Activated CD4-positive, CD25-positive, alpha-beta regulatory T cell (primary cell): ENCODE measurements around the gene ZNF544.

Source experiments
- DNase-seq, 4 experiments: peaks; one replicate each; lab custom pipeline; 2025; lab: John Stamatoyannopoulos, UW

ZNF544 gene

DNA sequence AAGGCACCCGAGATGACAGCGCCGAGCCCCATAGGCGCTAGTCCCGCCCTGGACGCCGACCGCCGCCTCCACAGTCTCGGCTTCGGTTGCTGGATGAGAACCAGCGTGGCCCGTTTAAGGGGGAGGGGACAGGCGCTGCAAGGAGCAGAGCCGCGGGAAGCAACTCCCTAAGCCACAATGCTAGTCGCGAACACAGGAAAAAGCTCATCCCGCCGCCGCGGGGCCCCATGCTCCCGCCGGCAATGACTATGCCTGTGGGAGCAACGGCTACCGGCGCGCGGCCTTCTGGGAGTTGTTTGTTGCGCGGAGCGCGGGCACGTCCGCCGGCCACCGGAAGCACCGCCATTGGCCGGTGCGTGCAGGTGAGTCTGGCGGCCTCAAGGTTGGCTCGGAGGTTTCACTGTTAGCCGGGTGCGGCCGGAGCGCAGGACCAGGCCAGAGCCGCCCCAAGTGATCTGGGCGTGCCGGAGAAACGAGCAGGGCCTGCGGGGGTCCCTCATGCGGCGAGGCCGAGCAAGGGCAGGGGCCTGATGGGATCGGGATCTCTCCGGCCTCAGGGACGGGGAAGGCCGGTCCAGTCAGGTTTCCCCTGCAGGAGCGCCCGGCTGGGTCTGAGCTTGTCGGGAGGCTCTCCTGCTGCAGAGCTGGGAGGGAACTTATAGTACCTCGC lies at the start of gene ZNF544:
TSS of gene ZNF544 (plus strand) at position 330 of the 670 bp plus-strand sequence. CDS start 15,110 bp downstream, outside the sequence.
- DNase-seq = peak in 3 of 4 experiments; percentile 32 to 40 (median 36)

DNA sequence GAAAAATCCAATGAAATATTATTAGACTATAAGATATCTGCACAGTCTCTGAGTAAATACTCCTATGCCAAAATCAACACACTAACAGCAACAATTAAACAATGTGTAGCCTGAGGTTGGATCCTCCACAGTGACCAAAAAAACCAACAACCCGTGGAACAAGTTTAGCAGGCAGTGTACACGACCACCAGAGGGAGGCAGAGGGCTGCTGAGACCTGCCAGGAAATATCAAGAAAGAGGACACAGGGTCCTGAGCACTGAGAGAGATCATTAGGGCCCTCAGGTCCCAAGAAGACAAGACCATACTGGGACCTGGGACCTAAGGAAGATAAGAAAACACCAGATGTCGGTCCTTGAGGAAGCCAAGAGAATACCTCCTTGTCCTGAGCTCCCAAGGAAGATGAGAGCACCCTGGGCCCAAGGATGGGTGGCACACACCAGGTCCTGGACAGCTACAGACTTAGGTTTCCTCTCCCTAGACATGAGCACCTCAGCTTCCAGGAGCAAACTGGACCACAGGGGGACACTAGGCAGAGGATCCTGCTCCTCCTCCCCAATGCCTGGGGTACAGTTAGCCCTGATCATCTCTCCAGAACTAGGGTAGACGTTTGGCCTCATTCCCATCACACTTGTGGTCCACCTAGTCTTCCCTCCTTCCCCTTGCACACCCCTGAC lies 46.7 kb upstream of the ZNF544 start:
- peak; percentile 17 to 42 (median 38) for DNase-seq

- peak; percentile 69 to 84 (median 80) for DNase-seq
Observed at GRCh38 chr19:58182577-58182988, 46.1 kb upstream of the ZNF544 start.

DNA sequence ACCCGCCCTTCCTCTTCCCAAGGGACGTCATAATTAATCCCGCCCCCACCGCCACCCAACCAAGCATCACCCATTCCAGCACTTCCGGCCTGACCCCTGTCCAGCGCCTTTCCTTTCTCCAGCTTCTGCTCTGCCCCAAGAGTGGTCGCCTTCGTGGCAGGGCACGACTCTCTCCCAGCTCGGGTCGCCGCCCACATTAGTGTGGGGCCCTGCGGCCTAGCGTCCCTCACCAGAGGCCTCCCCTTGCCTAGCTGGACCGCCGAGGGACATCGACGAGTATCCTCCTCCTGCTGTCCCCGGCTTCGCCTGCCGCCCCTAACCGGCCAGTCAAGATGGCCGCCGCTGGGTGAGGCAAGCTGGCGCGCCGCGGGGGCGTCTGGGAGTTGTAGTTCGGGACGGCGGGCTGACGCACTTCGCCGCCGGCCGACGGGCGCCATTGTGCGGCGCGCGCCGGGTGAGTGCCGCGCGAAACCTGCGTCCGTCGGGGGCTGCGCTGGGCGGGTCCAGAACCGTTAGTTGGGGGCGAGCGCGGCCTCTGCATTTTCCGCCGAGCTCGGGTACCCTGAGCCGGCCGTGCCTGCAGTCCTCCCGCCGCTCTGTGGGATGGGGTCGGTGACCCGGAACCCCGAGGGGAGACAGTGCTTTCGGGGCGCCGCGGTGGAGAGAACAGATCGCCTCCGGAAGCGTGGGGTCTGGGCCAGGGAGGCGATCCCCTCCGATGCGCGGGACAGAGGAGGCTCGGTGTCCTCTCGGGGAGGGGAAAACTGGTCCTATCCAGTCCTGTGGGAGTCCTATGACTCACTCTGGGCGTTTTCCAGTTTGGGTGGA lies 45.5 kb upstream of the ZNF544 start, which contains the start of gene ZNF274:
TSS of gene ZNF274 (plus strand) at position 73 of the 828 bp plus-strand sequence. CDS start 905 bp downstream, outside the sequence.
- peak; percentile 84 to 93 (median 88) for DNase-seq

DNA sequence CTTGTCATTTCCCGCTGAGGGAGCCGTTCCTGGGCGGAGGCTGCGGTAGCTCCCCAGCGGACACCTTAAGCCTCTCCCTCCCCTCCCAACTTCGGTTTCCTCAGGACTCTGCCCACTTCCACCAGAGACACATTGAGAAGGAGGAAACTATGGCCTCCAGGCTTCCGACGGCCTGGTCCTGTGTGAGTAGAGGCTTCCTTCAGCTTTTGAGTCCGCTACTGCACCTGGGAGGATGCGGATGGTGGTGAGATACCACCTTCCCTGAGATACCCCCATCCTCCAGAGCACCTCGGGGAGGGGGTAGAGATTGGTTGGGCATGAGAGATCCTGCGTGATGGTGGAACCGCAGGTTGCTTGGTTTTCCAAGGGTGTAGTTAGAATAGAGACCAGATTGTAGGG lies 44.9 kb upstream of the ZNF544 start:
- DNase-seq = no peak

- no peak for DNase-seq
Observed at GRCh38 chr19:58196901-58197616, 31.7 kb upstream of the ZNF544 start.

GRCh38 chr19:58203814-58204475 lies 24.8 kb upstream of the ZNF544 start:
- DNase-seq = no peak

GRCh38 chr19:58204566-58204965 lies 24.1 kb upstream of the ZNF544 start:
- no peak for DNase-seq

DNA sequence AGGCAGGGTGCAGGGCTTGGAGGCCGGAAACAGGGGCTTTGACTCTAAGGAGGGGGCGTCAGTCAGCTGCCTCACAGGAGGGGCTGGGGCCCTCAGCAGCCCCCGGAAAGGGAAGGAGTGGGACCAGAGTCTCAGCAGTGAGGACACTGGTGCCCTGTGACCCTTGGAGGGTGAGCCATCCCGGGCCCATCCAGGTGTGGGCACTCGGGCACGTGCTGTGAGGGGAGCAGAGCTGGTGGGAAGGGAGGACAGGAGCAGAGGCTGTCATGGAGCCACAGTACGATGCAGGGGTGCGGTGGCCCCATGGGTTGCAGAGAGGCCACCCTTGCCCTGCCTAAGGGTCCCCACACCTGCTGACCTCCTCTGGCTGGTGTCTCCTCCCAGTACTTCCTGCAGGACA lies 19.1 kb upstream of the ZNF544 start:
- no peak for DNase-seq

DNA sequence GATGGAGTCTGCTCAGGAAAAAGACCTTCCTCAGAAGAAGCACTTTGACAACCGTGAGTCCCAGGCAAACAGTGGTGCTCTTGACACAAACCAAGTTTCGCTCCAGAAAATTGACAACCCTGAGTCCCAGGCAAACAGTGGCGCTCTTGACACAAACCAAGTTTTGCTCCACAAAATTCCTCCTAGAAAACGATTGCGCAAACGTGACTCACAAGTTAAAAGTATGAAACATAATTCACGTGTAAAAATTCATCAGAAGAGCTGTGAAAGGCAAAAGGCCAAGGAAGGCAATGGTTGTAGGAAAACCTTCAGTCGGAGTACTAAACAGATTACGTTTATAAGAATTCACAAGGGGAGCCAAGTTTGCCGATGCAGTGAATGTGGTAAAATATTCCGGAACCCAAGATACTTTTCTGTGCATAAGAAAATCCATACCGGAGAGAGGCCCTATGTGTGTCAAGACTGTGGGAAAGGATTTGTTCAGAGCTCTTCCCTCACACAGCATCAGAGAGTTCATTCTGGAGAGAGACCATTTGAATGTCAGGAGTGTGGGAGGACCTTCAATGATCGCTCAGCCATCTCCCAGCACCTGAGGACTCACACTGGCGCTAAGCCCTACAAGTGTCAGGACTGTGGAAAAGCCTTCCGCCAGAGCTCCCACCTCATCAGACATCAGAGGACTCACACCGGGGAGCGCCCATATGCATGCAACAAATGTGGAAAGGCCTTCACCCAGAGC lies 16.2 kb upstream of the ZNF544 start:
- DNase-seq = no peak

GRCh38 chr19:58213075-58213369 lies 15.7 kb upstream of the ZNF544 start:
- no peak for DNase-seq

DNA sequence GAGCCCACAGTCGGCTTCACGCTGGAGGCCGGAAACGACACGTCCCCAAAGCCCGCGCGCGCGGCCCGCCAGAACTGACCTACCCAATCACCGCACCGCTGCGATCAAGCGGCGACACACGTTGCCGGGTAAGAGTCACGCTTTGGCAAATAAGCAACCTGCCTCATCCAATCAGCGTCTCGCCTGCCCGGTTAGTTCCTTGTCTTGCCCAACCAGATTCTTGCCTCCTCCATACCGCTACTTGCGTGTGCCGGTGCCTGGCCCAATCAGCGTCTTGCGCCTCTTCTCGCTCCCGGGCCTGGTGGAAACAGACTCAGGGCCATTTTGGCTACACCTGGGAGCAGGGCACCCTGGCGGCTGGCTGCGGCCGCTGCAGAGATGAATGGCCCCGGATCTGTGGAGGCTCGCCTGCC lies 11.6 kb upstream of the ZNF544 start:
- DNase-seq = no peak

GRCh38 chr19:58217607-58218391 lies 10.9 kb upstream of the ZNF544 start:
- DNase-seq = no peak

DNA sequence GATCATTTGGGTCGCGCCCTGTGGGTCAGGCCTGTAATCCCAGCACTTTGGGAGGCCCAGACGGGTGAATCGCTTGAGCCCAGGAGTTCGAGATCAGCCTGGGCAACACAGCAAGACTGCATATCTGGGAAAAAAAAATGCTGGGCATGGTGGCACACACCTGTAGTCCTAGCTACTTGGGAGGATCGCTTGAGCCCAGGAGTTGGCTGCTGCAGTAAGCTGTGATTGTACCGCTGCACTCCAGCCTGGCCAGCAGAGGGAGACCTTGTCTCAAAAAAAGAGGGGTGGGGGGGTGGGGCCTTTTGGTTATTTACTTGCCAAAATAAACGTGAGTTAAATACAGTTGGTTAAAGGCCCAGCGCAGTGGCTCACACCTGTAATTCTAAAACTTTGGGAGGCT lies 9.8 kb upstream of the ZNF544 start:
- peak in 1 of 4 experiments; percentile 2 for DNase-seq

DNA sequence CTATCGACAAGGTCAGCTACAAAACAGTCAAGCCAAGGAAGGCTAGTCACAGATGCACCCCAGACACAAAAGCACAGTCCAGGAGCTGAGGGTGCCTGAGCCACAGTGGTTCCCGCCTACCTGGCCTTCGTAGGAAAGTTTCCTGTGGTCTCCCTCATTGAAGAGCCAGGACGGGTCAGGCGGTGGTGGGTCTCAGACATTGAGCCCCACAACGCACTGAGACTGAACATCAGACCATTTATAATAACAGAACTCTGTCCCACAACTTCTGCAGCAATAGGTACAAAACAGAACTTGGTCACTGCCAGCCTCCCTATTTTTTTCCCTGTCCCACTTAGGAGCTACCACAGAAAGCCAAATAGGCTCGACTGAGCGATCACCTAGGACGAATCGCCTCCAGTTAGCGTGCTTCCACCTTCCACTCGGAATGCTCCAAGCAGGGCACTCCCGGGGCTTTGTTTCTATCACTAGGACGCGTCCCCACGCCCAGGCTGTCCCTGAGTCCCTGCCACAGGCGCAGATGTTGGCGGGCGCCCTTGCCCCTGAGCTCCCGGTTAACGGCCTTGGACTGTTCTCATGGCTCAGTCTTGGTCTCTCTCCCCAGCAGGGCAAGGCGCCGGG lies 640 bp upstream of the ZNF544 start:
- no peak for DNase-seq

GRCh38 chr19:58229255-58229639 lies 533 bp downstream of the ZNF544 start:
- no peak for DNase-seq

GRCh38 chr19:58237324-58237723 lies 8.6 kb downstream of the ZNF544 start:
- DNase-seq = no peak

DNA sequence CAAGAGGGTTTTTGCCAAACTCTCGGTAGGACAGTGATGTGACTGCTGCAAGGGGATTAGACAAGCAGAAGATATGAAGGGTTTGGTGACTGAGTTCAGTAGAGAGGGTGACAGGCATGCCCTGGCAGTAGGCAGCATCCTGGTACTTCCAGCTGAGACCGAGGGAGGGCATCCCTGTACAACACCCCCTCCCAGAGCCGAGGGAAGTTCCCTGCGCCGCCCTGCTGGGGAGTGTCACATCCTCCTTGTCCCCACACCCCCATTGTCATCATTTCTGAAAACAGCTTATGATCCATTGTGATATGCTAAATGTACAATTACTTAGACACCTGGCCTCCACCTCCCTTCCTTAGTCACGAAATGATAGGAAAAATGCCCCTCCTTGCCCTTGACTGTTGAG lies 14.6 kb downstream of the ZNF544 start:
- DNase-seq = no peak

DNA sequence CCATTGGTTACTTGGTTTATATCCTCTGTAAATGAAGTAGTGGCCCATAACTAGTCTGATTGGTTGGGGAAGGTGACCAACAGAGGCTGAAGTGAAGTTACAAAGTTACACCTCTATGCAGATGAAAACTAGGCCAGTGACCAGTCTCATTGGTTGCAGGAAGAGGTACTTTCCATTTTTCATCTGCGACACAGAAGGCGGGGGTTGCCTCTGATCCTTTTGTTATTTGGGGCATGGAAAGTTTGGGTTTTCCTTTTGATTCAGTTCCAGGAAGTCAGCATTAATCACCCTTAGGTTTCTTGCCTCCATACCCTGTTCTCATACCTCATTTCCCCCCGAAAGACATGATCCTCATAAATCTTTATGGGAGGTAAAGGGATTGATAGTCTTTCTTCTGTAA lies 20.2 kb downstream of the ZNF544 start:
- no peak for DNase-seq
